Testis (tissue), 3 donors: Measurements from ENCODE around the gene GTF3C5. TPM values are rescaled to one million over a fixed set of nuclear protein-coding genes. Genes with fewer than 3 reads are reported as not detected.

Experiments
- DNase-seq: peaks from one replicate; pipeline ENCODE4 v3.0.0-alpha.2; 2019
- H3K27ac ChIP-seq, 2 donors: fragments of 200-600 bp; sonication (generic); one replicate each; pipeline ENCODE4 v1.5.1; 2019
- H3K27me3 ChIP-seq: fragments of 200-600 bp; sonication (generic); one replicate; pipeline ENCODE4 v1.5.1; 2019
- H3K36me3 ChIP-seq: fragments of 200-600 bp; sonication (generic); one replicate; pipeline ENCODE4 v1.5.1; 2017; ENCODE audit warnings: low read depth; ENCODE audit errors: missing control alignments
- H3K4me1 ChIP-seq: fragments of 200-600 bp; sonication (generic); one replicate; pipeline ENCODE4 v1.5.1; 2019
- H3K4me3 ChIP-seq, 2 donors: fragments of 200-600 bp; sonication (generic); one replicate each; pipeline ENCODE4 v1.5.1; 2017 to 2019
- H3K9me3 ChIP-seq: fragments of 200-600 bp; sonication (generic); one replicate; pipeline ENCODE4 v1.5.1; 2017
- POLR2A ChIP-seq: fragments of 450-650 bp; IDR thresholded peaks from one replicate; pipeline ENCODE4 v1.6.1; 2017; ENCODE audit warnings: antibody characterized with exemption, mild to moderate bottlenecking, moderate library complexity
- WGBS, 2 donors: methylation state at CpG; one replicate each; pipeline ENCODE4 v1.1.5; 2018; 5-methylcytosine and 5-hydroxymethylcytosine counted together
- intact Hi-C: fragments of 100-400 bp; cut with DNase I; formaldehyde crosslinking; loops from one replicate; pipeline ENCODE4 v1.15.1; 2023; ENCODE audit warnings: low total_unique reads
- polyA plus RNA-seq: library from polyadenylated mRNA; stranded (reverse); fragments of 350-450 nt; fragmentation: Illumina TruSeq; extraction: RNeasy Lipid Tissue Mini Kit (QIAGEN cat#74804); gene quantifications from one replicate; pipeline ENCODE4 v1.2.3, GENCODE V29; 2014; ENCODE audit warnings: low read depth, low replicate concordance; ENCODE audit not compliant: insufficient read depth
- total RNA-seq, 2 donors: library from RNA; depleted of rRNA; stranded (reverse); fragments of >200 nt; gene quantifications; one replicate each; pipeline ENCODE4 v1.2.3, GENCODE V29; 2016
- TF ChIP-seq, protein P1 (sequence below), 3 experiments: fragments of 450-650 bp in 2 of 3; fragments of 200-600 bp in 1 of 3; sonication (generic) in 1 of 3; IDR thresholded peaks; one replicate each; pipeline ENCODE4 v1.5.1; 2016 to 2019; ENCODE audit warnings: antibody characterized with exemption in 3 of 3, mild to moderate bottlenecking in 2 of 3, moderate library complexity in 1 of 3

Gene GTF3C5
- total and polyA plus RNA-seq, 3 donors from 2014 or later = 66.9 to 117 (median 109) TPM

DNA sequence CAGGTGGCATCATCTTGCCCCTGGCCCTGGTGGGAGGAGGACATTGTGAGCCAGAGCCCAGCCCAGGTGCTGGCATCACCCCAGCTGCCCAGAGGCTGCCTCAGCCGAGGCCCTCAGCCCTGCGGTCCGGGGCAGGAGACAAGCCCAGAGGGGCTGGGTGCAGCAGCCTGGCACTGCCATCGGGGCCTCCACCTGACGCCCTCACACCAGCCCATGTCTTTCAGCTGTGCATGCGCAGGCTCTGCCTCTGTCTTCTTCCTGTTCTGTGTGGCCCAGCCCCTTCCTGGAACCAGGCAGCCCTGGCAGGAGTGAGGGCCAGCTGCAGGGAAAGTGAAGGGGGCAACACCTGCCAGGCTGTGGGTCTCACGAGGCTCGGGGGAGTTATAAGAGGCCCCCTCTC lies 26.2 kb downstream of the GTF3C5 start:
- no peaks in the 10 kb centered on the region for H3K27me3 ChIP-seq
- H3K36me3 ChIP-seq = no peaks in the 10 kb centered on the region
- TF ChIP-seq, protein P1, sequence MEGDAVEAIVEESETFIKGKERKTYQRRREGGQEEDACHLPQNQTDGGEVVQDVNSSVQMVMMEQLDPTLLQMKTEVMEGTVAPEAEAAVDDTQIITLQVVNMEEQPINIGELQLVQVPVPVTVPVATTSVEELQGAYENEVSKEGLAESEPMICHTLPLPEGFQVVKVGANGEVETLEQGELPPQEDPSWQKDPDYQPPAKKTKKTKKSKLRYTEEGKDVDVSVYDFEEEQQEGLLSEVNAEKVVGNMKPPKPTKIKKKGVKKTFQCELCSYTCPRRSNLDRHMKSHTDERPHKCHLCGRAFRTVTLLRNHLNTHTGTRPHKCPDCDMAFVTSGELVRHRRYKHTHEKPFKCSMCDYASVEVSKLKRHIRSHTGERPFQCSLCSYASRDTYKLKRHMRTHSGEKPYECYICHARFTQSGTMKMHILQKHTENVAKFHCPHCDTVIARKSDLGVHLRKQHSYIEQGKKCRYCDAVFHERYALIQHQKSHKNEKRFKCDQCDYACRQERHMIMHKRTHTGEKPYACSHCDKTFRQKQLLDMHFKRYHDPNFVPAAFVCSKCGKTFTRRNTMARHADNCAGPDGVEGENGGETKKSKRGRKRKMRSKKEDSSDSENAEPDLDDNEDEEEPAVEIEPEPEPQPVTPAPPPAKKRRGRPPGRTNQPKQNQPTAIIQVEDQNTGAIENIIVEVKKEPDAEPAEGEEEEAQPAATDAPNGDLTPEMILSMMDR (IDR thresholded peaks at IDR 0.05) = no peak
- TF ChIP-seq POLR2A = no peak
- H3K4me1 ChIP-seq = peaks cover 7% of the 10 kb centered on the region
- no peaks in the 10 kb centered on the region for H3K9me3 ChIP-seq
- no peak for DNase-seq
- WGBS, 2 donors = 76 to 88% methylated on average over 7 to 8 of the region's 8 CpGs
- no peak overlapping the region for H3K27ac ChIP-seq
- H3K4me3 ChIP-seq = no peak overlapping the region
- intact Hi-C loops = no loop called here

DNA sequence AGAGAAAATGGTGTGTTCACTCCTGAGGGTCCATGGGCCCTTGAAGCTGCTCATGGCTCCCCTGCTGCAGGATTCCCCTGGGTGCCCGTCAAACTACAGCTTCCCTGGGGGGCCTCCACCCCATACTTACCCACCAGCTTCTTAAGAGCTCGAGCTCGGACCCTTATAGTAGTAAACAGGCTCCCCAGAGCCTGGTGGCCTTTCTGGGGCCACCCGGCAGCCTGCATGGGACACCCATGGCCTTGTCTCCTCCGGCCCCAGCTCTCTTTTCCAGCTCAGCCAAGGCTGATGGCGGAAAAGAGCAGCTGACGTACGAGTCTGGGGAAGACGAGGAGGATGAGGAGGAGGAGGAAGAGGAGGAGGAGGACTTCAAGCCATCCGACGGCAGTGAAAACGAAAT lies 26.8 kb downstream of the GTF3C5 start:
- TF ChIP-seq, protein P1 (IDR thresholded peaks at IDR 0.05) = no peak
- TF ChIP-seq POLR2A = no peak
- no peaks in the 10 kb centered on the region for H3K9me3 ChIP-seq
- intact Hi-C loops = no loop called here
- no peak for DNase-seq
- no peak overlapping the region for H3K27ac ChIP-seq
- H3K4me1 ChIP-seq = peaks cover 7% of the 10 kb centered on the region
- H3K4me3 ChIP-seq = no peak overlapping the region
- H3K27me3 ChIP-seq = no peaks in the 10 kb centered on the region
- H3K36me3 ChIP-seq = no peaks in the 10 kb centered on the region
- WGBS, 2 donors = 93 to 96% methylated on average over 12 of the region's 12 CpGs

DNA sequence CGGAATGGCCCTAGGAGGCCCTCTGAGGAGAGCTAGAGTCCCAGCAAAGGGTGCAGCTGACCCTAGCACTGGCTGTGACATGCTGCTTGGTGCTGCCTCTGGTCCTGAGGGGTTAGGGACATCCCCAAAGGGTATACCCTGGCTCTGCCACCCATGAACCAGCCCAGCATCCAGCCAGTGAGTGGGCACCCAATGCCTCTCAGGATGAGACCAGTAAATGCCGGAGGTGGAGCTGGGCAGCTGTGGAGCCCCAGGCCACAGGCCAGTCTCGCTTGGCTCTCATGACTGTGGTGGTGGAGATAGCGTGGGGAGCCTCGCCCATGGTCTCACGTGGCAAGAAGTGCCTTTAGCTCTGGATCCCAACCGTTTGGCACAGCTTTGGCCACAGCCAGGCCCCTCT lies 27.3 kb downstream of the GTF3C5 start:
- TF ChIP-seq POLR2A = no peak
- TF ChIP-seq, protein P1 (IDR thresholded peaks at IDR 0.05) = no peak
- WGBS, 2 donors = 67 to 73% methylated on average over 3 to 7 of the region's 7 CpGs
- H3K9me3 ChIP-seq = no peaks in the 10 kb centered on the region
- H3K4me3 ChIP-seq = no peak overlapping the region
- H3K36me3 ChIP-seq = no peaks in the 10 kb centered on the region
- H3K4me1 ChIP-seq = peaks cover 7% of the 10 kb centered on the region
- H3K27me3 ChIP-seq = no peaks in the 10 kb centered on the region
- intact Hi-C loops = no loop called here
- DNase-seq = no peak
- H3K27ac ChIP-seq = no peak overlapping the region

DNA sequence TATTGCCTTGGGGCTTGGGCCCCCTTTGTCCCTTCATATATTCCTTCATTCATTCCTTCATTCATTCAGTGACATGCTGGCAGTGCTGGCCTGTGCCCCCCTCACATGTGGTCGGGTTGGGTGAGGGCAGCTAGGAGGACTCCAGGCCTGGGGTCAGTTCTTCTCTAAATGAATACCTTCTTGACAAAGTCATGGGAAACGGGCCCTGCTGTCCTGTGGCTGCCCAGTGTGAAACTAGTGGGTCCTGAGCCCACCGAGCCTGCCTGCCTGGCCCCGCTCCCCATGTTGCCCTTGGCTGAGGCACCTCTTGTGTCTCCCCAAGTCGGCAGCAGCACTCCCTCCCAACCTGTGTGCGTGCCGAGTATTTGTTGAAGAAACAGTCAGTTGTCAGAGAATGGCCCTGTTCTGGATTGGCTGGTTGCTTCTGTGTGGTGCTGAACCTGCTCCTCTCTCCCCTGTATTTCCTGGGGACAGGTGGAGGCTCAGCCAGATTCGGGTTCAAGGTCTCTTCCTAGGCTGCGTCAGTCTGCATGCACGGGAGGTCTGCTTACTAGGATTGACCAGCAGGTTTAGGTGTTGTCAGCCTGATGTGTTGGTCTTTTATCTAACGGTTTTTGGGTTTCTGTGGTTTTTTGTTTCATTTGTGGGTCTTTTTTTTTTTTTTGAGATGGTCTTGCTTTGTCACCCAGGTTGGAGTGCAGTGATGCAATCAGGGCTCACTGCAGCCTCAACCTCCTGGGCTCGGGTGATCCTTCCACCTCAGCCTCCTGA lies 27.9 kb downstream of the GTF3C5 start:
- 78 to 92% methylated on average over 9 to 12 of the region's 12 CpGs for WGBS, 2 donors
- Histone ChIP-seq H3K27me3 (no peaks in the 10 kb centered on the region), H3K36me3 (no peaks in the 10 kb centered on the region), H3K9me3 (no peaks in the 10 kb centered on the region), H3K4me3 (no peak overlapping the region), H3K4me1 (peaks cover 7% of the 10 kb centered on the region), H3K27ac (no peak overlapping the region)
- no peak for TF ChIP-seq POLR2A
- TF ChIP-seq, protein P1 (IDR thresholded peaks at IDR 0.05) = no peak
- intact Hi-C loops = no loop called here
- no peak for DNase-seq

DNA sequence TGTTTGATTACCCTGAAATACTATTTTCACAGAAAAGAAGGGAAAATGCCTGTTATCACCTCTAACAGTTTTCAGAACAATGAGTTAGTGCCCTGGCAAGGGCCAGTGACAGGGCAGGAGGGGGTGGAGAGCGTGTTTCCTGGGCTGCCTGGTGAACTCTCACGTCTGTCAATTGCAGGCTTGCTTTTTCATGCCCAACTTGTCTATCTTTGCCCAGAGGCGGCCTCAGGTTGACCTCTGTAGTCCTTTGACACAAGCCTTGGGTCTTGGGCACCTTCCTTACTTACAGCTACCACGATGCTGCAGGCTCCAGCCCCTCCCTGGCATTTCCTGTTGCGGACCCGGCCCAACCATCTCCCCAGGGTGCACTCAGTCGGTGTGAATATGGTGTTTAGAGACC lies 28.8 kb downstream of the GTF3C5 start:
- TF ChIP-seq, protein P1 (IDR thresholded peaks at IDR 0.05) = no peak
- no peak for TF ChIP-seq POLR2A
- no peak for DNase-seq
- H3K27ac ChIP-seq = no peak overlapping the region
- H3K4me3 ChIP-seq = no peak overlapping the region
- no peaks in the 10 kb centered on the region for H3K9me3 ChIP-seq
- H3K4me1 ChIP-seq = peaks cover 7% of the 10 kb centered on the region
- WGBS, 2 donors = 72 to 83% methylated on average over 7 of the region's 7 CpGs
- no peaks in the 10 kb centered on the region for H3K36me3 ChIP-seq
- no peaks in the 10 kb centered on the region for H3K27me3 ChIP-seq
- intact Hi-C loops = no loop called here
